NCI-H524 treated with DMSO at 0.1 percent for 48 hours (cell line): ENCODE measurements around the gene SUSD6.
"Not testable (repeated sequence)": the region's sequence is repeated elsewhere in the genome, so short reads cannot be mapped to it uniquely, and the experiment has no call there.

ENCODE experiments used
- DNase-seq: peaks from one replicate; lab custom pipeline; 2025; lab: John Stamatoyannopoulos, UW

Gene SUSD6

GRCh38 chr14:69696204-69696527 lies 84.8 kb downstream of the SUSD6 start:
- no peak for DNase-seq

GRCh38 chr14:69696633-69697557 lies 85.5 kb downstream of the SUSD6 start:
- DNase-seq = no peak

GRCh38 chr14:69698572-69698971 lies 87.2 kb downstream of the SUSD6 start:
- DNase-seq = no peak

GRCh38 chr14:69699243-69699642 lies 87.8 kb downstream of the SUSD6 start:
- DNase-seq = not testable (repeated sequence)

- DNase-seq = no peak
These were observed 88.4 kb downstream of the SUSD6 start for GRCh38 chr14:69699748-69700303.

GRCh38 chr14:69700575-69700974 lies 89.2 kb downstream of the SUSD6 start:
- no peak for DNase-seq

GRCh38 chr14:69701291-69701690 lies 89.9 kb downstream of the SUSD6 start:
- DNase-seq = no peak

- no peak for DNase-seq
These were observed 90.5 kb downstream of the SUSD6 start for GRCh38 chr14:69701857-69702256.

- DNase-seq = peak; percentile 25
These were observed 91.9 kb downstream of the SUSD6 start for GRCh38 chr14:69703047-69704039.

GRCh38 chr14:69704319-69704718 lies 92.9 kb downstream of the SUSD6 start:
- DNase-seq = no peak

GRCh38 chr14:69705706-69706105 lies 94.3 kb downstream of the SUSD6 start:
- DNase-seq = no peak

GRCh38 chr14:69708049-69708448 lies 96.7 kb downstream of the SUSD6 start:
- DNase-seq = no peak

- DNase-seq = peak; percentile 98
These were observed 97.5 kb downstream of the SUSD6 start for GRCh38 chr14:69708586-69709560.

GRCh38 chr14:69710378-69710777 lies 99.0 kb downstream of the SUSD6 start:
- no peak for DNase-seq

GRCh38 chr14:69711065-69711464 lies 99.7 kb downstream of the SUSD6 start:
- peak; percentile 97 for DNase-seq

- DNase-seq = peak; percentile 95
These were observed 100.1 kb downstream of the SUSD6 start for GRCh38 chr14:69711477-69711876.

- peak; percentile 50 for DNase-seq
These were observed 100.6 kb downstream of the SUSD6 start for GRCh38 chr14:69711881-69712560.

GRCh38 chr14:69712599-69713088 lies 101.2 kb downstream of the SUSD6 start:
- peak; percentile 32 for DNase-seq

- DNase-seq = peak; percentile 94
These were observed 101.9 kb downstream of the SUSD6 start for GRCh38 chr14:69713209-69713781.
